MM.1S (cell line): Measurements from ENCODE around the gene VCL.

Experiments used
- EZH2 ChIP-seq: fragments of 300-600 bp; sonication (generic); optimal IDR thresholded peaks from 2 replicates; pipeline ENCODE3; 2017; ENCODE audit warnings: low read depth, mild to moderate bottlenecking, antibody characterized with exemption, low read length, mixed read lengths
- TF ChIP-seq, protein P1 (sequence below): fragments of 300-600 bp; sonication (generic); IDR thresholded peaks from 2 replicates; pipeline ENCODE4 v1.5.1; 2016; ENCODE audit warnings: antibody characterized with exemption, low read length, mixed read lengths

DNA sequence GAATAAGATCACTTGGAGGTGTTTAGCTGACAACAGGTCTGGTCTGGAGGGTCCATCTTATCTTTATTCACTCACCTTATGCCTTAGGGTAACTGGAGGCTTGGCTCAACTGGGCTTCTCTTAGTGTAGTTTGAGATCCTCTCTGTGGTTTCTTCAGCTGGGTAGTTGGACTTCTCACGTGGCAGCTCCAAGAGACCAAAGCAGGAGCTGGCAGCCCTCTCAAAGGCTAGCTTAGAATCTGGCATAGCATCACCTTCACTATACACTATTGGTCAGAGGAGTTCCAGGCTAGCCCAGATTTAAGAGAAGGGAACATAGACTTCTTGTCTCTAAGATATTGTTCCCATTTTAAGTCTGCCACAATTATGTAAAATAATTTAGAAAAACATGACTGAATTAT, 169.5 kb downstream of the VCL start:
- TF ChIP-seq EZH2: no peak
- TF ChIP-seq, protein P1, sequence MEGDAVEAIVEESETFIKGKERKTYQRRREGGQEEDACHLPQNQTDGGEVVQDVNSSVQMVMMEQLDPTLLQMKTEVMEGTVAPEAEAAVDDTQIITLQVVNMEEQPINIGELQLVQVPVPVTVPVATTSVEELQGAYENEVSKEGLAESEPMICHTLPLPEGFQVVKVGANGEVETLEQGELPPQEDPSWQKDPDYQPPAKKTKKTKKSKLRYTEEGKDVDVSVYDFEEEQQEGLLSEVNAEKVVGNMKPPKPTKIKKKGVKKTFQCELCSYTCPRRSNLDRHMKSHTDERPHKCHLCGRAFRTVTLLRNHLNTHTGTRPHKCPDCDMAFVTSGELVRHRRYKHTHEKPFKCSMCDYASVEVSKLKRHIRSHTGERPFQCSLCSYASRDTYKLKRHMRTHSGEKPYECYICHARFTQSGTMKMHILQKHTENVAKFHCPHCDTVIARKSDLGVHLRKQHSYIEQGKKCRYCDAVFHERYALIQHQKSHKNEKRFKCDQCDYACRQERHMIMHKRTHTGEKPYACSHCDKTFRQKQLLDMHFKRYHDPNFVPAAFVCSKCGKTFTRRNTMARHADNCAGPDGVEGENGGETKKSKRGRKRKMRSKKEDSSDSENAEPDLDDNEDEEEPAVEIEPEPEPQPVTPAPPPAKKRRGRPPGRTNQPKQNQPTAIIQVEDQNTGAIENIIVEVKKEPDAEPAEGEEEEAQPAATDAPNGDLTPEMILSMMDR: no peak
